GM18526 (cell line): ENCODE data around the gene TAF3.
A peak's percentile ranks its signal among the peaks of the same experiment; 100 is the strongest.

ENCODE experiments used
- POLR2A ChIP-seq: IDR thresholded peaks from 3 replicates; pipeline ENCODE4 v1.6.1; 2011; ENCODE audit not compliant: insufficient read length; ENCODE audit errors: extremely low read depth

The TAF3 gene

DNA sequence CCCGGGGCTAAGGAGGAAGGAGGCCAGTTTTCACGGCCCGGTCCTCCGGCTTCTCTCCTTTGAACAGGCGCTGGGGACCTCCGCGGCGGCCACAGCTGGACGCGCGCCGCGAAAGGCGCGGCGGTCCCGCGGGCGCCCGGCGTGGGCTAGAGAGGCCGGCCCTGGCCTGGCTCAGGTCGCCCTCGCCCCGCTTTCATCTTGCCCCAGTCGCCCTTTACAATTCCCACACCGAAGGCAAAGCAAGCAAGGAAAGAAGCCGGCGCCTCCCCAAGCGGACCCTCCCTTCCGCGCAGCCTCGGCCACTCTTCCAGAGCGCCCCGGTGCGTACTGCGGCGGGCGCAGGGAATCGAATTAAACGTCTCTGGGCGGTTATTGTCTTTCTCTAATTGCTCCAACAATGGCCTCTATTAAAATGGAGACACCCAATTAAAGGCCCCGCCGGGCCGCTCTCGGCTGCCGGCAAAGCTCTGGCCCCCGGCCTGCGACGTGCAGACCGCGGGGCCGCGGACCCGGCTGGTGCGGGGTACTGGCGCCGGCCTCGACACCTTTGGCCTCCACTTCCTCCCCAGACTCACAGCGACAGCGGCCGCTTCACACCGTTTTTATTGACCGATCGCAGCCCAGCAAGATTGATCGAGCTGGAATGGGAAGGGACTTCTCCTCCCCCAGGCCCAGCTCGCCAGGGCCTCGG lies 231.7 kb downstream of the TAF3 start:
- TF ChIP-seq POLR2A = no peak

DNA sequence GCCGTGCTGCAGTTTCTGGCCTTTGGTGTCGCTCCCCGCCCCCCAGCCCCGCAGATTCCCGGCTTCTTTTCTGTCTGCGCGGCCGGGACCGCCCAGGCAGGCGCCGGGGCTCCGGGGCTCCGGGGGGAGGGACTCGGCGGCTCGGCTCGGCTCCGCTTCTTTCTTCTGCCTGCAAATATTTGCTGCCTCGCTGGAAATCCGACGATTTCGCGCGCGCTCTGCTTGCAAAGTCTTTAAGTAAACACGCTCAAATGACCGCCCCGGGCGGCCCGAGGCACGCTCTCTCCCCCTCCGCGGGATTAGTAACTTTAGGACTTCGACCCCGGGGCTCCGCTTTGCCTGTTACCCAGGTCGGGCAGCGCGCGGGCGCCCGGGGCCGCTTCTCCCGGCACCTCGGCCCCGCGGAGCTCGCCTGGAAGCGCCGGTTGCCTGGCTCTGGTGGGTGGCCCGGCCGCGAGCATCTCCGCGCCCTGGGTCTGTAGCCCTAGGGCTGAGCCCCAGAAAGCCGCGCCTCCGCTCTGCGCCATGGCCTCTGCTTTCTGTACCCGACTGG lies 232.3 kb downstream of the TAF3 start:
- no peak for TF ChIP-seq POLR2A

DNA sequence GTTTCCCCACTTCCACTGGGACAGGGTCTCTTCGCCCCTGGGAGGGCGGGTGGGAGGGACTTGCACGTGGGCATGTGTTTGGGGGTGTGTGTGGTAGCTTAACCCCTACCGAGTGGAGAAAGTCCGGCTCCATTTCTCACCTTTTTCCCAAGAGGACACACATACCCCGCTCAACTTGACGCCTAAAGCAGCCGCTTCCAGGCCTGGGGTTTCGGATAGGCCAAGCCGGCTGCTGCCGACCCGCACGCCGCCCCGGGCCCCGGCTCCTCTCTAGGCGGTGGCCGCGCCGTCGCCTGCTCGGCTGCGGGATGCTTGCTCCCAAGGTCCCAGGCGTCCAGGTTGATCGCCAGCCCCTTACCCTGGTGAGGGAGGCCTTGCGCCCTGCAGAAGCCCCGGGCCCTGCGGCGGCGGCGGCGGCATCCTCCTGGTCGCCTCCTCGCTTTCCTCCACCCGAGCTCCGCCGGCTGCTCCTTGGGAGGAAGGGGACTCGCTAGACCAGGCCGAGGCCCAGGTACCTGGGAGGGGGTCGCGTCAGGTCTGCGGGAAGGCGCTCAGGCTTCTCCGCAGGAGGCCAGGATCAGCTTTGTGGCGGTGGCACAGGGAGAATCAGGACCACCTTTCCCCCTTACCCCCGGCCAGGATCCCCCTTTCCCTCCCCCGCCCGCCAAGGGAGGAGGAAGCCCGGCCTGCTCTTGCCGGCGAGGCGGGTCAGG lies 233.0 kb downstream of the TAF3 start:
- no peak for TF ChIP-seq POLR2A

DNA sequence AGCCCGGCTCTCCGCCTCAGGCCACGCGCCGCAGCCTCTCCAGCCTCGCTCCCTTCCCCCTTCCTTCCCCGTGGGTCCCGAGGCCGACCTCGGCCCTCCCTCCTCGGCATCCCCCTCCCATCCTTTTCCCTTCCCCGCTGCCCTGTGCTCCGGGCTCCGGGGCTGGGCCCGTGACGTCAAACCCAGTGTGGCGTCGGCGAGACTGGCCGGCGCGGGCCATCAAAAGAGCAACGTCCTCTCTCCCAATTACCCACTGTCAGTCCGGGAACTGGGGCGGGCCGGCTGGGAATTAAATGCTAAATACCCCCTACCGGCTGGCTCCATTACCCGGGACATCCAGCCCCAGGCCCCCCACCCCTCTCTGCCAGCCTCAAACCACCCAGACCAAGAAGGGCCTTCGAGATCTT lies 233.5 kb downstream of the TAF3 start:
- TF ChIP-seq POLR2A = no peak

DNA sequence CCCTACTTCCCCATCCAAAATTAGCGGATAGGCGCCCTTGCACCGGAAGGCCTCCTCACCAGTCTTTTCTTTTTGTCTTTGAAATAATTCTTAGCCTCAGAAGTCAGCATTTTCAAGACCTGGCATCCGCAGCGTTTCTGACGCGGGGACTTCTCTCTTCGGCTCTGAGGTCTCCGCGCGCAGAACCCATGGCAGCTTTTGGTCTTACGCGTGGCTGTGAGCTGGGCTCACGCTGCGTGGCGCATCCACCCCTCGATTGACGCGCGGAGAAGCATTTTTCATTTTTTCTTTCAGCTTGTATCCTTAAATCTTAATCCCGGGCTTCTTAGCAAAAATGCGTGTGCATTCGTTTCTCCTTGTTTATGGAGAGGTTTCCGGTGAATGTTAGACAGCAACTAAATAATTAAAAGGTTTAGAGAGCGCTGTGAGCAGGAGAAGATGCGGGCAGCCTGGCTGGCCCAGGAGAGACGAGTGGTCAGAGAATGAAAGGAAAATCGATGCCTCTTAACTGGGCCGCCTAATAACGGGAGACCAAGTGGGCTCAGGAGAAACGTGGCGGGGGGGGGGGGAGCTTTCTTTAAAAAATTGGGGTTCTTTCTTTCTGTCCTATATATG lies 234.1 kb downstream of the TAF3 start:
- no peak for TF ChIP-seq POLR2A

DNA sequence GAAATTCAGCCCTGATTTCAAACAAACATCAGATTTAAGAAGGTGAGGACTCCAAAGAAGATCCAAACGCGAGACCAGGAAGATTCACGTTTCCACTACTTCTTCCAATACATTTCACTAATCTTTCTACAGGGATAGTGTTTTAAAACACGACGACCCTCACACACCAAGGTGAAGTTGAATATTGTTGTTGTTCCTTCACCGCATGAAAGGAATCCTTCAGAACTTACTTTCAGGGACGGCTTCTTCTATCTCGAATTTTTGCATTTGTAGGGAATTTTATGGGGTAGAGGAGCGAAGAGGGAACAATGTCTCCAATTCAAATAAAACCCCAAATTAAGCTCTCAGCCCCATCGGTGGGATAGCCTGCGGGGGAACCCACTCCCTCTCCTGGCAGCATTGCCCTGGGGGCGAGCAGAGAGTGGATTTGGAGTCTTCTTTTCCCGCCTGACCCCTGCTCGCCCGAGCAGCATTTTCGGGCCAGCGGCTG lies 234.7 kb downstream of the TAF3 start:
- no peak for TF ChIP-seq POLR2A

DNA sequence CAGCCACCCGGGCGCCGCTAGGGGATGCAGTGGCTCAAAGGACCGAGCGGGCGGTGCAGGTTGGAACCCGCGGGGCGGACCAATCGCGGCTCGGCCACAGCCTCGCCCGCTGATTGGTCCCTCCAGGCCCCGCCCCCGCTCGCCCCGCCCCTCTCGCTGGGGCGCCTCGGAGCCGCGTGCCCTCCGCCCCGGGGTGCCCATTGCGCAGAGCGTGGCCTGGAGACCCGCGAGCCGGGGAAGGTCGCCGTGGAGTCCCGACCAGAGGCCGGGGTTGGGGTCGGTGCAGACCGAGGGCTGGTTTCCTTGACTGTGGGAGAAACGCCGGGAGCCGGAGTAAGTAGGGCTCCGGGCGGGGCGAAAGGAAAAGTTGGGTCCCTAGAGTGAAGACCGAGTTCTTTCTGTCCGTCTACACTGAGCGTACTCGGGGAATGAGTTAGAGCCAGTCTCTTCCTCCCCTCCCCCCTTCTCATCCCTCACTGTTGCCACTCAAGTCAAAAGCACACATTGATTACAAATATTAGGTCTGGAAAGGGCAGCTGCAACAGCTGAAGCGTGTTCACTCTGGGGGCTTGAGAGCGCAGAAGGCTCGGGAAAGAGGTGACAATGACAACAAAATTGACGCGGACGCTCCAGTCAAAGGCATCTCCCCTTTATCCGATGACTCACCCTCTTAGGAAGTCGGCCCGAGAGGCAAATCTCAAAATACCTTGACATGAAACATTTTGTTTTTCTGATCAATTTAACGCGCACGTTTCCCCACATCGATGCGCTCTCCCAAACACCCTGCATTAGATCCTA lies 235.3 kb downstream of the TAF3 start:
- TF ChIP-seq POLR2A = peak; percentile 52

DNA sequence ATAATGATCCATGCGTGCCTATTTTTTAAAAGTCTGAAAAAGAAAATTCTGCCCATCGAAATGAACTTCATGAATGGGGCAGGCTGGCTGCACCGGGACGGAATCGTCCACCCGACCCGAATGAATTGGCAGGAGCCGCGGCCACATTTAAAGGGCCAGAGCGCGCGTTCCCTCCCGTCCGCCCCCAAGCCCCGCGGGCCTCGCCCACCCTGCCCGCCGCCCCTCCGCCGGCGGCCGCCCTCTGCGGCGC lies 235.9 kb downstream of the TAF3 start:
- no peak for TF ChIP-seq POLR2A

- no peak for TF ChIP-seq POLR2A
These were observed 236.4 kb downstream of the TAF3 start, which contains the start of gene GATA3 for GRCh38 chr10:8054494-8055407. Gene GATA3, plus strand, starts transcription at chr10:8054688. Its CDS starts 968 bp downstream, at chr10:8055656.

DNA sequence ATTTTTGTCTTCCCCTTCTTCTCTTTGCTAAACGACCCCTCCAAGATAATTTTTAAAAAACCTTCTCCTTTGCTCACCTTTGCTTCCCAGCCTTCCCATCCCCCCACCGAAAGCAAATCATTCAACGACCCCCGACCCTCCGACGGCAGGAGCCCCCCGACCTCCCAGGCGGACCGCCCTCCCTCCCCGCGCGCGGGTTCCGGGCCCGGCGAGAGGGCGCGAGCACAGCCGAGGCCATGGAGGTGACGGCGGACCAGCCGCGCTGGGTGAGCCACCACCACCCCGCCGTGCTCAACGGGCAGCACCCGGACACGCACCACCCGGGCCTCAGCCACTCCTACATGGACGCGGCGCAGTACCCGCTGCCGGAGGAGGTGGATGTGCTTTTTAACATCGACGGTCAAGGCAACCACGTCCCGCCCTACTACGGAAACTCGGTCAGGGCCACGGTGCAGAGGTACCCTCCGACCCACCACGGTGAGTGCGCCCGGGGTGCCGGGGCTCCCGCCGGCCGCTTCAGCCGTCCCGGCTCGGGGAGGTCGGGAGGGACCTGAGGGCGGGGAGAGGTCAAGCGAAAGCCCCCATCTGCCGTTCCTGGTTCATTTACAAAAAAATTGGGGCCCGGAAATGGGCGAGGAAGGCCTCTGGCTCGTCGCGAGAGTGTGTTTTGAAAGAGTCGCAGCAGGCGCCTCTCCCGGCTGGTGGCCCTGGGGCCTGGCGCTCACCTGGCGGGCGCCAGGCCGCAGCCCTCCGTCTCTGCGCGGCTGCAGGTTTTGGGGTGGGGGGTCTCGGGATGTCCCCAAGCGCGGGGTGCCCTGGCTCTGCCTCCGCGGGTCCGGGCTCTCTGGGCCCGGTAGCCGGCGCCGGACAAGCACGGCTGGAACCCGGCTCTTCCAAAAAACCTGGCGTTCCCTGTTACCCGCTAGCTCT lies 237.4 kb downstream of the TAF3 start:
- TF ChIP-seq POLR2A = peak; percentile 19

DNA sequence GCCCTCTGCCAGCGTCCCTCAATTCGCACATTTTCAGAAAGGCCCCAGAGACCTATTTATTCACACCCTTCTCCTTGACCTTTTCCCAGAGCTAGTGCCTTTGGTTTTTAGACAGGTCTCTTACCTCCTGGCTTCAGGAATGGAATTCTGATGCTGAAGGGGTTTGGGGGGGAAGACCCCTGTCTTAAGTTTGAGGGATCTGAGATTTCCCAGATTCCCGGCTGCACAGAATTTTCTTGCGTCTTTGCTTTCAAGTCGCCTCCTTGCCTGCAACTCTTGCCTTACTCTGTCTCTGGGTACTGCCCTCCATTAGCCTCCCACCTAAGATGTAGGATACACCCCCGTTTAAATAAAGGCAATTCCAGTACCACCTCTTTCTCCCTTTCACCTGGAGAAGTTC lies 238.1 kb downstream of the TAF3 start:
- no peak for TF ChIP-seq POLR2A

GRCh38 chr10:8056871-8057331 lies 238.6 kb downstream of the TAF3 start:
- no peak for TF ChIP-seq POLR2A

- no peak for TF ChIP-seq POLR2A
These were observed 239.4 kb downstream of the TAF3 start for GRCh38 chr10:8057636-8058273.
